Endometrium (tissue), 2 donors: ENCODE data around the gene MRPL38.
"Not testable (repeated sequence)": the region's sequence is repeated elsewhere in the genome, so short reads cannot be mapped to it uniquely, and the experiment has no call there.

Experiments
- FAIRE-seq: peaks from 2 replicates; lab custom pipeline; 2012; peaks lifted over from hg19 to GRCh38; lab: Jason Lieb, UNC
- donor health status: control.
- donor health status: control.

The MRPL38 gene

GRCh38 chr17:75854101-75854748 is 50.5 kb downstream of the MRPL38 start:
- no peak for FAIRE-seq

- FAIRE-seq, result no peak
These were observed 51.3 kb downstream of the MRPL38 start for GRCh38 chr17:75853433-75853832.

GRCh38 chr17:75851693-75851991 is 53.0 kb downstream of the MRPL38 start:
- not testable (repeated sequence) for FAIRE-seq

GRCh38 chr17:75850928-75851692 is 53.6 kb downstream of the MRPL38 start:
- FAIRE-seq, result no peak

- FAIRE-seq, result no peak
These were observed 55.0 kb downstream of the MRPL38 start for GRCh38 chr17:75849724-75850123.

GRCh38 chr17:75849279-75849646 is 55.4 kb downstream of the MRPL38 start:
- no peak for FAIRE-seq
